Right kidney (tissue), 1 donor: Measurements from ENCODE around the gene RASGEF1B.
"Not testable (repeated sequence)": the region's sequence is repeated elsewhere in the genome, so short reads cannot be mapped to it uniquely, and the experiment has no call there.

Source experiments
- DNase-seq: peaks from one replicate; pipeline ENCODE4 v3.0.0-alpha.2; 2016

RASGEF1B gene

DNA sequence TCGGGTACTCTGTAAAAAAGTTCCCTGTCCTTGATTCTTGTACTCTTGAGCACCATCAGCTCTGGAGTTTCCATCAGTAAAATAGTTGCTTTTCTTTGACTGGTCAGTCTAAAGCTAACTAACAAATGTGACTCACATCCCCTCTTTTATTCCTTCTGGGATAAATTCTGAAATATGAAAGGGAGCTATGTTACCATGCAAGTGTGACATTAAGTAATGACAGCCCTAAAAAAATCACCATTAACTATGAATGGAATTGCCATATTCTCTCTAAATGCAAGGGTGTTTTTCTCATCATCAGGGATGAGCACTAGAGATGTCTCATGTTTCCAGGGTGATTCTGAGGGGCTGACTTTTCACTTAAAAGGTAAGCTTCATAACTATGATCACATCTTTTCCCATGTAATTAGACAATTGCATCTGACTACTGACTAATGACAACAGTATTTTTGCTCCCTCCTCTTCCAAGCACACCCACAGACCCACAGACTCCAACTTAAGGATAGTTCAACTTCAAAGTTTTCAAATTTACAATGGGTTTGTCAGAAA lies 26.9 kb upstream of the RASGEF1B start:
- no peak for DNase-seq

DNA sequence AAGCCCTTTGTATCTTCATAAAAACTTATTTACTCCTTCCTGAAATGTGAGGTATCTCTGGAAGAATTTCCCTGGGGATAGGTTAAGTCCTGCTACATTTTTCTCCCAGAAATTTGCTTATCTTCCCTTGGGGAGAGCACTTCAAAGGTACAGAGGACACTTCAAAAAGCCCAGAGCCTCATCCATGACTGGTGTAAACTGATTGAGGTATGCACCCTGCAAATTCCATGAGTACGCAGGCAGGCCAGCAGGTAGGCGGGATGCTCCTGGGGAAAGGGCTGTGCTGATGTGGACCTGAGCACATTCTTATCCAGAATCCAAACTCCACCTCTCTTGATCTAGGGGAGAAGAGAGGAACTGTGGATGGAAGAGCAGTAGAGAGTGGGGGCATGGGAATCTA lies 26.3 kb upstream of the RASGEF1B start:
- DNase-seq = no peak

DNA sequence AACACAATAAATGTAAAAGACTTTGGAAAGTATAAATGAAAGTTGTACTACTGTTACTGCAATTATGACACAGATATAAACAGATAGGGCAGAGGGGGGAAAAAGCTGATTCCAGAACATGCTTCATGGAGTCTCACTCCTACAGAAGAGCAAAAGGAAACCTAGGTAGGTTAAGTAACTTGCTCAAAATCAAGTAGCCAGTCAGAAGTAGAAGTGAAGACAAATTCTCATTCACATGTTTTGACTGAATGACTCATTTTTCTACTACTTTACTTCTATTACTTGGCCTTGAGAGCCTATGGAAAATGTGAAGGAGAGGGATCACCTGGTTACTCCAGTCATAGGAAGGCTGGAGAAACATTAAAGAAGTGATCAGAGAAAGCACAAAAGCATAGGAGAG lies 23.6 kb upstream of the RASGEF1B start:
- no peak for DNase-seq

DNA sequence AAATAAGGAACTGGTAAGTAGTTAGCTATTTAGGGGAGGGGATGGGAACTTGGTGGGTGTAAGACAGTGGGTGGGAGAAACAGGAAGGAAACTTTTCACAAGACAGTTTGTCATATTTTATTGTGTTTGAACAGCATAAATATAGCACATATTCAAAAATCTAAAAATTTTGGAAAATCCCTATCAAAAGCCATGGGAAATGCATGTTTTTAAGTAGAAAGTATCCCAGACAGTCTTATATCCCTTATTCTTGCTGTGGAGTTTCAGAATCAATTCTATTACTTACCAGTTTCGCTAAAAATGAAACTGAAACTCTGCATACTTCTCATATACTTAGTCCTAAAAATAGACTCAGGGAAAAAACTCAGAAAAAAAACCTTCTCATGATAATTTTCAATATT lies 22.3 kb upstream of the RASGEF1B start:
- no peak for DNase-seq

DNA sequence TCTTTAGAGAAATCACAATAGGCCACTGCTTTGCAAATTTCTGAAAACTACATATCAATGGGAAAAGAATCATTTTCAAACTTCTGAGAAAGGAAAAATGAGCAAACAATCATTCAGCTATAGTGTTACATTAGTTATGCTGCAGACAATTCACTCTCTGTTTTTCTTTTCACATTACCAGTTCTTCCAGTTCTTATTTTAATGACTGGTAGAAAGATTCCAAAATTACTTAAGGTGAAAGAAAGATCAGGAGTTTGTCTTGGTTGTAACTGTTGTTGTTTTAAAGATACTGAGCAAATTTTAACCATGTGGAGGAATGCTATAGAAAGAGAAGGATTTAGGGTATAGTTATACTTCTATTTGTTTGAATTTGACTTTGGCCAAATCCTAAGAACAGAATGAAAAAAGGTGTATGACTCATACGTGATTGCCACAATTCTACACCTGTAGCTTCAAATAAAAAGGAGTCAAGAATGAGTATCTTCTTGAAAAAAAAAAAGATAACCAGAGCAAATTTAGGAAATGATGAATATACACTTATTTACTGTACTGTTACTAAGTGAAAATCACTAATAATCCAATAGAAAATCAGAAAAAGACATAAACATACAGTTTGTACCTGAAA lies 21.0 kb upstream of the RASGEF1B start:
- DNase-seq = no peak

DNA sequence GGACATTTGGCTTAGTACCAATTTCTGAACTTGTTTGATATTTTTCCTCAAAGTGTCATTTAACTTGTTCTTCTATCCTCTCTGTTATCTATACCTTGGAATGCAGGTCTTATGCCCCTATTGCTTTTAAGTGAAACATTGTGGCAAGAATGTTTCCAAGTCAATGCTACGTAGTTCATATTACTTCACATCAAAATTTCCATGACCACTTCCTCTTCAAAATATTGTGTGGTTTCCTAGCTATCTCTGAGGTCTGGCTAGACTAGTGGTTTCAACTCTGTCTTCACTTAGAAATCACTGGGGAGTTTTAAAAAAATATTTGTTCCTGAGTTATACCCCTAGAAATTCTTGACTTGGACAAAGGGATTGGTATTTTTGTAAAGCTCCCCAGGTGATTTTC lies 20.2 kb upstream of the RASGEF1B start:
- no peak for DNase-seq

DNA sequence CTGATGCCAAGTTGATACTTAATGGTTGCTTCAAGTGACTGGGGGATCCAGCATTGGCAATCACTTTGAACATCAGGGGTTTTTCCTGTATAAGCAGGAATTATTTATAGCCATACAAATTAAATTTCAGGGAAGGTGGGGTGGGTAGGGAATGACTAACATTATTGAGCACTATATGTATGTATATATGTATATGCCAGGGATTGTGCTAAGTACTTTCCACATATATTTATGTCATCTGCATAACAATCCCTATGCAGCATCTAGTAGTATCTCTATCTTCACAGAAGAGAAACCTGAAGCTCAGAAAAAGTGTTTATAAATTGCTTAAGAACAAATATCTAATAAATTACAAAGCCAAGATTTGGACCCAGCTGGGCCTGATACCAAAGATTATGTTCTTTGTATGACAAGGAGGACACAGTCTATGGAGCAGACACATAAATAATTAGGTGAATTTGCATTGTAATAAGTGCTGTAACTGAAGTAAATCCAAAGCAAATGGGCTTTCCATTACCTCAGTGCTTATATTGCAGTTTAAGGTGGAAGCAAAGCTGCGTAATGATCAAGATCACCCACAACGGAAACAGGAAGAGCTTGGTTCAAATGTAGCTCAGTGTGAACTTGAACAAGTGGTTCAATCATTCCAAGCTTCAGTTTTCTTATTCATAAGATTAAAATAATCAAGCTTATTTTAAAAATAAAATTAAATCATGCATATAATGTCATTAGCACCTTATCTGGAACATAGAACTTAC lies 18.9 kb upstream of the RASGEF1B start:
- no peak for DNase-seq

DNA sequence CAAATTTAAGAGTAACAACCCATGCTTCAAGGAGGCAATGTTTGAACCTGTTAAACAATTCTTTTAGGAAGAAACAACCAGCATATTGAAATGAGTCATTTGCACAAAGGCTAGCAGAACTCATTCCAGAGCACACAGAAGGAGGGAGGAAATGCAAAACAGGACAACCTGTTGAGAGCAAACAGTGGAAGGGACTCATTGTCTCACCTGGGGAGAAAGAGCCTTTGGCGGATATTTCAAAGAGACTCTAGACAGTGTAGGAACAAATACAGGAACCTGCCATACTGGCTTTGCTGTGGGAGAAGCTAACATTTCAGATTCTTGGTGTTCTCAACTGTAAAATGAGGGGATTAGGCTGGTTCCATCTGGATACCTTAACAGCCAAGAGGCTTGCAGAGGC lies 14.8 kb upstream of the RASGEF1B start:
- no peak for DNase-seq

DNA sequence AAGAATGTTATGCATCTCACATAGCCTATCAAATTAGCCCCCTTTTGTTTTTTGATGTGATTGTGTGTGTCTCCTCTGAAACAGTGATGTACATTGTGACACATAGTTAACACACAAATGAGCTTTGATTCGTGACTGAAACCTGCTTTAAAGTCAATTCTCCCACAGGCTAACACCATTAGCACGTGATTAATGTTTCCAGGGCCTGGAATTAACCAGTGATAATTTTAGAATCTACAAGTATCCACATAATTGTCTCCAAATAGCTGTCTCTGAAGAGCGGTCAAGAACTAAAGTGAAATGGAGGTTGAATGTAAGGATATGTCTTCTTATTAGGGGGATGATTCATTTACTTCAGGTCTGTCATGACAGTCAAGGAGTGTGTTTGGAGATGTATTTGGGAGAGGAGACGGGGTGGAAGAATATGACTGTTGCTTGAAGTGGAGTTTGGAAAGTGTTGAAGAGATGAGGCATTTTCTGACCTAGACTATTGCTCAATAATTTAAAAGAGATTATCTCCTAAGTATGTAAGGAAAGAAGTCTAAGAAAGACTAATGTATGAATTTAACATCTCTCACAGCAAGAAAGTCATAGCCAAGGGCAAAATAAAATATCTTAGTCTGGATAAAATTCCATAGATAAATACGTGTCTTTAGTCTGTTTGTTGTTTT lies 13.7 kb upstream of the RASGEF1B start:
- no peak for DNase-seq

DNA sequence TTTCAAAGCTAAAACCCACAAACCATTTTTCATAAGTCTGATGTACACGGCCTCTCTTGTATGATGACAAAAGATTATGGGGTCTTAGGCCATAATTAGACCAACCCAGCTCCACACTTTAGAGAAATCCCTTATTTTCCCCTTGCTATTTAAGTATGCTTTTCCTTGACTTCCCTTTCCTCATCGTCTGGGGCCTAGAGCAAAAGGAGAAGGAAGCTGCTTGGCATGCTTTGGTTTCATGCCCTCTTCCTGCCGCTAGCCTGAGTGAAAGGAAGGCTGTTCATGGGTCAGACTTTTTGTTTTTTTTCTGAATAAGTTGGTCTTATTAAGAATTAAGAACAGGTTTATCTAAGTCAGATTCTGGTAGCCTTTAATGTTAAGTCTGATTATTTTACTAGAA lies 10.6 kb upstream of the RASGEF1B start:
- DNase-seq = no peak

DNA sequence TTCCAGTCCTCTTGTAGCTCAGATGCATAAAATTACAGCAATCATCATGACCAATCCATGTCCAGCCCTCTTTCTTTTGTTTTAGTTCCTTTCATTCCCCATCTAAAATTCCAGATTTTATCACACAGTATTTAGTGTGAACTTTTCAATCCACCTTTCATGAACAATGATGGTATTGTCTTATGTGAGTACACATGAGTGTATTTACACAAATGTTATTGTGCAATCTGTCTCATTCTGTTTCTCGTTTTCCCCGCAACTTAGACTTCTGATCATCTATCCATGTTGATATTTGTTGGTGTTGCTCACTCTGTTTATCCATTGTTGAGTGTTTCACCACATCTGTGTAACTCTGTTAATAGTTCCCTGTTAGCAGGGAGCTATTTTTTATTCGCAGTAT lies 9.4 kb upstream of the RASGEF1B start:
- no peak for DNase-seq

DNA sequence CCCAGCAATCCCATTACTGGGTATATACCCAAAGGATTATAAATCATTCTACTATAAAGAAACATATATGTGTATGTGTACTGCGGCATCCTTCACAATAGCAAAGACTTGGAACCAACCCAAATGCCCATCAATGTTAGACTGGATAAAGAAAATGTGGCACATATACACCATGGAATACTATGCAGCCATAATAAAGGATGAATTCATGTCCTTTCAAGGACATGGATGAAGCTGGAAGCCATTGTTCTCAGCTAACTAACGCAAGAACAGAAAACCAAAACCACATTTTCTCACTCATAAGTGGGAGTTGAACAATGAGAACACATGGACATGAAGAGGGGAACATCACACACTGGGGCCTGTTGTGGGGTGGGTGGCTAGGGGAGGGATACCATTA lies 7.9 kb upstream of the RASGEF1B start:
- not testable (repeated sequence) for DNase-seq

DNA sequence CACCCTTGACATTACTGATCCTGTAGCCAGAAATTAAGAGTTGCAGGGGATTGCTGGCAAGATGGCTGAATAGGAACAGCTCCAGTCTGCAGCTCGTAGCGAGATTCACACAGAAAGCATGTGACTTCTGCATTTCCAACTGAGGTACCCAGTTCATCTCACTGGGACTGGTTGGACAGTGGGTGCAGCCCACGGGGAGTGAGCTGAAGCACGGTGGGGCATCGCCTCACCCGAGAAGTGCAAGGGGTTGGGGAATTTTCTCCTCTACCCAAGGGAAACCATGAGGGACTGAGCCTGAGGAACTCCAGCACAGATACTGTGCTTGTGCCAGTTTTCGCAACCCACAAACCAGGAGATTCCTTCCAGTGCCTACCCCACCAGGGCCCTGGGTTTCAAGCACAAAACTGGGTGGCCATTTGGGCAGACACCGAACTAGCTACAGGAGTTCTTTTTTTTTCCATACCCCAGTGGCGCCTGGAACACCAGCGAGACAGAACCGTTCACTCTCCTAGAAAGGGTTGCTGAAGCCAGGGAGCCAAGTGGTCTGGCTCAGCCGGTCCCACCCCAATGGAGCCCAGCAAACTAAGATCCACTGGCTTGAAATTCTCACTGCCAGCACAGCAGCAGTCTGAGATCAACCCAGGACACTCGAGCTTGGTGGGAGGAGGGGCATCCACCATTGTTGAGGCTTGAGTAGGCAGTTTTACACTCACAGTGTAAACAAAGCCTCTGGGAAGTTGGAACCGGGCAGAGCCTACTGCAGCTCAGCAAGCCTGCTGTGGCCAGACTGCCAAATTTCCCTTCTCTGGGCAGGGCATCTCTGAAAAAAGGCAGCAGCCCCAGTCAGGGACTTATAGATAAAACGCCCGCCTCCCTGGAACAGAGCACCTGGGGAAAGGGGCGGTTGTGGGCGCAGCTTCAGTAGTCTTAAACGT lies 1.9 kb upstream of the RASGEF1B start:
- not testable (repeated sequence) for DNase-seq

DNA sequence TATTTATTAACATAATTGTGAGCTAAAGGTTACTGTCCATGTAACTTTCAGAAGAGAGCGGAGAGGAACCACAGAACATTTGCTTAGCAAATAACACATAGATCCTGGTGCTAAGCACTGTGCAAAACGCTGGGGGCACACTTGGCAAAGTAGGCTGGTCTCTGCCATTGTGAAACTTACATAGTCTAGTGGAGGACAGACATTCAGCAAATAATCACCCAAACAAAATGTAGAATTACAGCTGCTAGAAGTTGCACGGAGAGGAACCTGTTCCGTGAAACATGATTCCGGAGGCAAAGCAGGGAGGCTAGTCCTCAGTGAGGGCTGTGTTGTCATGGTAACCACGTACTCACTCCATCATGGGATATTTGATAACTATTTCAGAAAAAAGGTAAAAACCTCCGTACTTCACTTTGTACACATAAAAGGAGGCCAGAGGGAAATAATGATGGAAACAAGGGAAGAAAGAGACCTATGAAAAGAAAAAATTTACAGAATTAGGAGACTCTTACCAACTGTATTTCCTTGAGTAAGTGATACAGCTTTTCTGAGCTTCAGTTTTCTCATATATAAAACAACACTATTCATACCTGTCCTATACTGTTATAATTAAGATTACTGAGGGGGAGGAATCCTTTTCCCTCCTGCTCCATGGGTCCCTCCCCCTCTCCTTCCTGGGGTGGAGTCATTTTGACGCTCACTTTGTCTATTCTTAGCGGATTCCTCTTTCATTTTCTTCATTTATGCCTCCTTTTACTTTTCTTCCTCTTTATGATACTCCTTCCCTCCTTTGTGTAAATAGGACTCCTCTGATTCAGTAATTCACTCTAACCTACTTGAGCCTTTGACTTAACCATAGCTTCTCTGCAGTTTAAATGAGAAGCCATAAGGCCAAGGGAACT lies 825 bp upstream of the RASGEF1B start:
- no peak for DNase-seq

DNA sequence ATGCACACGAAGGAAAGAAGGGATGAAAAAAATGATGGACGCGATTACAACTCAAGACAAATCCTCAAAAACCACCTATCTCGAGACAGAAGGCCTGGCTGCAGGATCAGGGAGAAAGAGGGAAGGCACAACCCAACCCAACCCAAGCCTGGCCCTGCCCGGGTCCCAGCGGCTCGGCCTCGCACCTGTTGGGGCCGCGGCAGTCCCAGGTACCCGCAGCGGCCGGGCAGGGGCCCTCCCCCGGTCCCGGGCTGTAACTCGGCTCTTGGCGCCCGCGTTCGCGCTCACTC lies 464 bp downstream of the RASGEF1B start:
- DNase-seq = no peak

DNA sequence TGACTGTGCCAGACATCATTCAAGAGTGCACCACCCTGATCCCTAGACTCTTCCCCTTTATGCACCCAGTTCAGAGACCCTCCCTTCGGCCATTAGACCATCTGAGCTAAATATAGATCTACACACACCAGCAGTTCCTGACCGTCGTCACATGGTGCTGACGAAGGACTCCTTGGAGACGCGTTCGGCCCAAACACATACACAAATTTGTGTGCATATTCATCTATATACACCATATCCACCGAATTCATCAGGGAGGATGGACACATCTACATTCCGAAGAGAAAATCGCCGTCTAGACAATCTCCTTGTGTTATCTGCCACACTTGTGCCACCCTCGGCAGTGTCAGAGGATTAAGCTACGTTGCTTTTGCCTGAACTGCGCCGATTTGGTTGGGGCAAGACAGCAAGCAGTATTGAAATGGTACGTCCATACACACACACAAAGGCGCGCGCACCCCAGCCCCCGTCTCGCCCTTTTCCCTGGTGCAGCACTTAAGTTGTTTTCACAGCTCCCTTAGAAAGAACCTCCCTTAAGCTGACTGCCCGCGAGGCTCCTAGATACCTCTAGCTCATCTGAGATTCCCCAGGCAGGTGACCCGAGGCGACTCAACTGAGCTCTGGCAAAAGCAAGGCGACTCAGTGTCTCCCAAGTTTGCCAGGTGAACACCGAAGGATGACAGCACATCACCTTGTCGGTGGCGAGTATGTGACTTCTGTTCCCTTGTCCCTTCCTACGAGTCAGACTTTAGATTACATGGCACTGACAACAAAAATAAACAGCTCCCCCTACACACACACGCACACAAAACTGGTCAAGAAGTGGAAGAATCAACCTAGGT lies 1.0 kb downstream of the RASGEF1B start:
- DNase-seq = peak; percentile 65

DNA sequence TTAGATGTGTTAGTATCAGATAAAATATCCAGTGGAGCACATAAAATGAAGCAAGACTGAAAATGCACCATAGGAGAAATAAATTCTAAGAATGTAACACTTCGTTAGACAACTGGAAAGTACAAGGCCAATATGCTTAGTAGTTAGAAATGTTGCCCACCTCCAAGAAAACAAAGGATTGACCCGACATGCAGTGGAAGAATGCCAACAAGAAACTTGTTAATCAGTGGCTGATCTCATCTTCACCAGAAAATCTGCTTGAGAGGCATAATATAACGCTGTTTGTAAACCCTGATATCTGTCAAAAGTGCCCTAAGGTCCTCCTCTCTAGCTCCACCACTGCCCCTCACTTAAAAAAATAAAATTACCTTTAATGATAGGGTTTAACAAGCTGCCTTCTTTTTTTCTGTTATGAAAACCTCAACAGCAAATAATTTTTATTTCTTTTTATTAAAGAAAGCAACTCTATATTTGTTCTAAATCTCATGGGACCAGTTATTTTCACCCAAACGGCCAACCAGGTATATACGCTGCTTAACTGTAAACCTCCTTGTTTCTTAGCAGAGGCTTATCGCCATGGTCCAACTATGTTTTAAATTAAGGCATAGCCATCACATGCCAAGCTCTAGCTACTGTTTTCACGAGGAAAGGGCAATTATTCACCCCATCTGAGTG lies 1.8 kb downstream of the RASGEF1B start:
- DNase-seq = peak; percentile 9

DNA sequence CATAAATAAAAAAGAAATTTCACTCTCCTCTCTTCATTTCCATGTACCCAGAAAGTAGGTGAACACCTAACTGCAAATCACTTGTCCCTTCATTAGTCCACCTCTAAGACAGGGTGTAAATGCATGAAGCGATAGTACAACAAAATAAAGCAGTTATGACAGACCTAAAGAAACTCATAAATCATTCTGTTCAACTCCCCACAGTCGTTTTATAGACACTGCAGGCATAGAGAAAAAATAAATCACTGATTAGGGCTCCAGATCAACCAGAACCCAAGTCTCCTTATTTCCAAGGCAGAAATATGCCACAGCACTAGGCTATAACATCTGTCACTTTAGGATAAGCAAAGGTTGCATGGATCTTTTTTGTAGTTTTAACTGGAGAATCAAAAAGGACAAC lies 3.0 kb downstream of the RASGEF1B start:
- DNase-seq = no peak

DNA sequence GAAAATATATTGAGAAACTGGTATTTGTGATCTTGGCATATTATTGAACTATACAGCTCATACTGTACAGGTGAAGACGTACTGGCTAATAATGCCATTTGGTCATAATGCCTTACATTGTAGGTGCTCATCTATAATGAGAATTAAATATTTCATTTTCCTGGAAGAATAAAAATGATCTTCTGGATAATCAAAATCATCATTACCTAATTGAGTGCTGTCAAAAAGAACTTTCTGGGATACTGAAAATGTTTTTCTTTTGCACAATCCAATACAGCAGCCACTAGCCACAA lies 4.1 kb downstream of the RASGEF1B start:
- no peak for DNase-seq
